ENCODE results near the gene DEFB124. TPM values are rescaled to one million over a fixed set of nuclear protein-coding genes. Genes with fewer than 3 reads are reported as not detected.

The DEFB124 gene
- total RNA-seq, 1 experiment from 2014 or later: not detected

DNA sequence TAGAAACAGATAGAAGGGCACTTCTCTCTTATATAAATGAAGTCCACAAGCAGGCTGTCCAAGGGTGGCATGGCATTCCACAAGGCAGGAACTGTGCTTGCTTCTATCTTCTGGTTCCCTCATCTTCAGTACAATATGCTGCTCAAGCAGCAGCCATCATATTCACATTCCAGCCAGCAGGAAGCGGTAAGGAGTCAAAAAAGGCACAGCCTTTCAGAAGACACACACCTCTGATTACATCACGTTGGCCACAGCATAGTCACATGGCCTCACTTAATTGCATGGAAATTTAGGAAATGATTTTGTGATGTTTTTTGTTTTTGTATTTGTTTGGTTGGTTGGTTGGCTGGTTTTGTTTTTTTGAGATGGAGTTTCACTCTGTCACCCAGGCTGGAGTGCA is 19.2 kb upstream of the DEFB124 start:
- TF ChIP-seq, protein P1, sequence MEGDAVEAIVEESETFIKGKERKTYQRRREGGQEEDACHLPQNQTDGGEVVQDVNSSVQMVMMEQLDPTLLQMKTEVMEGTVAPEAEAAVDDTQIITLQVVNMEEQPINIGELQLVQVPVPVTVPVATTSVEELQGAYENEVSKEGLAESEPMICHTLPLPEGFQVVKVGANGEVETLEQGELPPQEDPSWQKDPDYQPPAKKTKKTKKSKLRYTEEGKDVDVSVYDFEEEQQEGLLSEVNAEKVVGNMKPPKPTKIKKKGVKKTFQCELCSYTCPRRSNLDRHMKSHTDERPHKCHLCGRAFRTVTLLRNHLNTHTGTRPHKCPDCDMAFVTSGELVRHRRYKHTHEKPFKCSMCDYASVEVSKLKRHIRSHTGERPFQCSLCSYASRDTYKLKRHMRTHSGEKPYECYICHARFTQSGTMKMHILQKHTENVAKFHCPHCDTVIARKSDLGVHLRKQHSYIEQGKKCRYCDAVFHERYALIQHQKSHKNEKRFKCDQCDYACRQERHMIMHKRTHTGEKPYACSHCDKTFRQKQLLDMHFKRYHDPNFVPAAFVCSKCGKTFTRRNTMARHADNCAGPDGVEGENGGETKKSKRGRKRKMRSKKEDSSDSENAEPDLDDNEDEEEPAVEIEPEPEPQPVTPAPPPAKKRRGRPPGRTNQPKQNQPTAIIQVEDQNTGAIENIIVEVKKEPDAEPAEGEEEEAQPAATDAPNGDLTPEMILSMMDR (IDR thresholded peaks at IDR 0.05; ENCODE audit: unreplicated experiment): peak; percentile 52
- intact Hi-C loops (cut with micrococcal nuclease; ENCODE audit: unreplicated experiment): no loop called here
- H3K27ac Mint-ChIP-seq (ENCODE audit: unreplicated experiment): no peak overlapping the region
- H3K27me3 Mint-ChIP-seq (ENCODE audit: unreplicated experiment): peaks cover 56% of the 10 kb centered on the region
- H3K4me1 Mint-ChIP-seq (ENCODE audit: low read depth, unreplicated experiment): peaks cover 8% of the 10 kb centered on the region
- no TSS peak for BruUV-seq (replicated peaks)
- no peaks in the 10 kb centered on the region for H3K9me3 Mint-ChIP-seq (ENCODE audit: low read depth, unreplicated experiment)
- CTCF ChIA-PET: interaction anchor here (1.2 kb wide), 1 partner anchor 9 kb away, joined by 3 read pairs; no protein-coding TSS in a partner anchor
- H3K36me3 Mint-ChIP-seq (ENCODE audit: insufficient read depth, unreplicated experiment): no peaks in the 10 kb centered on the region
- no peak overlapping the region for H3K4me3 Mint-ChIP-seq (ENCODE audit: low read depth, unreplicated experiment)
- DNase-seq: peak; percentile 60

DNA sequence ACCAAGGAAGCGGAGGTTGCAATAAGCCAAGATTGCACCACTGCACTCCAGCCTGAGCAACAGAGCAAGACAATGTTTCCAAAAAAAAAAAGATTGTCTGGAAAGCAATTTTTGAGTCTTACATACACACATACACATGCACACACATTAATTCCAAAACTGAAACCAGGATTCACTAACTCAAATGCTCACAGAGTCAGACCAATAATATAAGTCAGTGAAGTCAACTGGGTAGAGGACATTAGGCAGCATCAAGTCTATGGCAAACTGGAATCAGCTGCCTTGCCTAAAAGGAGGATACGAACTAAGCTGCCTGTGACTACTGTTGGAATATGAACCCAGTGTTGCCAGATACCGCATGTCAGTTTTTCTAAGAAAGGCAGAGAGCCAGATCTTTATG is 15.8 kb upstream of the DEFB124 start:
- Mint-ChIP-seq H3K27ac (ENCODE audit: unreplicated experiment) (no peak overlapping the region), H3K4me1 (ENCODE audit: low read depth, unreplicated experiment) (peaks cover 12% of the 10 kb centered on the region), H3K36me3 (ENCODE audit: insufficient read depth, unreplicated experiment) (no peaks in the 10 kb centered on the region), H3K4me3 (ENCODE audit: low read depth, unreplicated experiment) (no peak overlapping the region), H3K9me3 (ENCODE audit: low read depth, unreplicated experiment) (peaks cover 3% of the 10 kb centered on the region), H3K27me3 (ENCODE audit: unreplicated experiment) (peaks cover 22% of the 10 kb centered on the region)
- intact Hi-C loops (cut with micrococcal nuclease; ENCODE audit: unreplicated experiment): no loop called here
- TF ChIP-seq, protein P1 (IDR thresholded peaks at IDR 0.05; ENCODE audit: unreplicated experiment): no peak
- no peak for DNase-seq
- CTCF ChIA-PET: interaction anchor here (0.8 kb wide), 1 partner anchor 16 kb away, joined by 4 read pairs; no protein-coding TSS in a partner anchor
- BruUV-seq (replicated peaks): no TSS peak

DNA sequence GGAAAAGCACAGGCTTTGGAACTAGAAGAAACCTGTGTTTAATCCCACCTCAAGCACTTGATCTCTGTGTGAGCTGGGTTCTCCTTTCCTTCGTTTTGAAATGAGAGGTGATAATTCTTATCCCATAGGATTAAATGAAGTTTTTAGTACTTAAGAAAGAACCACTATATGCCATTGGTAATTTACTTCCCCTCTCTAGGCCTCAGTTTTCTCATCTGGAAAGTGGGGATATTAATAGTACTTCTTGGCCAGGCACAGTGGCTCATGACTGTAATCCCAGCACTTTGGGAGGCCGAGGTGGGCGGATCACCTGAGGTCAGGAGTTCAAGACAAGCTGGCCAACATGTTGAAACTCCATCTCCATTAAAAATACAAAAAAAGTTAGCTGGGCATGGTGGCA is 14.2 kb upstream of the DEFB124 start:
- TF ChIP-seq, protein P1 (IDR thresholded peaks at IDR 0.05; ENCODE audit: unreplicated experiment): no peak
- H3K4me1 Mint-ChIP-seq (ENCODE audit: low read depth, unreplicated experiment): peaks cover 12% of the 10 kb centered on the region
- no peak for DNase-seq
- no peaks in the 10 kb centered on the region for H3K36me3 Mint-ChIP-seq (ENCODE audit: insufficient read depth, unreplicated experiment)
- no peak overlapping the region for H3K4me3 Mint-ChIP-seq (ENCODE audit: low read depth, unreplicated experiment)
- BruUV-seq (replicated peaks): no TSS peak
- H3K27me3 Mint-ChIP-seq (ENCODE audit: unreplicated experiment): peaks cover 6% of the 10 kb centered on the region
- CTCF ChIA-PET: interaction anchor here (0.5 to 4.5 kb wide), 3 partner anchors 14 to 25 kb away, joined by 7 to 28 read pairs (median 10); partner anchors contain the start of gene HM13
- H3K27ac Mint-ChIP-seq (ENCODE audit: unreplicated experiment): no peak overlapping the region
- peaks cover 3% of the 10 kb centered on the region for H3K9me3 Mint-ChIP-seq (ENCODE audit: low read depth, unreplicated experiment)
- intact Hi-C loops (cut with micrococcal nuclease; ENCODE audit: unreplicated experiment): no loop called here

DNA sequence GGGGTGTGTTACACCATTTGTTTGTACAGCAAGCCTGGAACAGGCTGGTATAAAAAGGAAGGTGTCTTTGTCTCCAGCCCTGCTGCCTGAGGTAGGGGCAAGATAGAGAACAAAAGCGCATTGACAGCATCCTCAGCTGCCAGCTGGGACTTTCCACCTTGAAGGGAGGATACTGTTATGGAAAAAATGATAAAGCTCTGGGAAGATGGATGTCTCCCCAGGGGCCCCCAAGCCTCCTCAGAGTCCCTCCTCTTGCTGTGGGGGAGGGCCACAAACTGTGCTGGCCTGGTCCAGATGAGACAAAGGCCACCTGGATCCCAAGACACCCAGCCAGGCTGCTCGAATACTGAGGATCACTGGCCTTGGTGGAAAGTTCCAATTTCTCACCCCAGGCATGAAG is 13.2 kb upstream of the DEFB124 start:
- TF ChIP-seq, protein P1 (IDR thresholded peaks at IDR 0.05; ENCODE audit: unreplicated experiment): no peak
- intact Hi-C loops (cut with micrococcal nuclease; ENCODE audit: unreplicated experiment): no loop called here
- peaks cover 12% of the 10 kb centered on the region for H3K4me1 Mint-ChIP-seq (ENCODE audit: low read depth, unreplicated experiment)
- BruUV-seq (replicated peaks): no TSS peak
- DNase-seq: no peak
- H3K9me3 Mint-ChIP-seq (ENCODE audit: low read depth, unreplicated experiment): peaks cover 3% of the 10 kb centered on the region
- H3K27ac Mint-ChIP-seq (ENCODE audit: unreplicated experiment): no peak overlapping the region
- no peak overlapping the region for H3K4me3 Mint-ChIP-seq (ENCODE audit: low read depth, unreplicated experiment)
- CTCF ChIA-PET: interaction anchor here (4.5 kb wide), 1 partner anchor 15 kb away, joined by 28 read pairs; no protein-coding TSS in a partner anchor
- H3K36me3 Mint-ChIP-seq (ENCODE audit: insufficient read depth, unreplicated experiment): no peaks in the 10 kb centered on the region
- H3K27me3 Mint-ChIP-seq (ENCODE audit: unreplicated experiment): peaks cover under 1% of the 10 kb centered on the region
